ENCODE data around the gene WFDC9.
"Not testable (repeated sequence)": the region's sequence is repeated elsewhere in the genome, so short reads cannot be mapped to it uniquely, and the experiment has no call there.

Gene WFDC9

DNA sequence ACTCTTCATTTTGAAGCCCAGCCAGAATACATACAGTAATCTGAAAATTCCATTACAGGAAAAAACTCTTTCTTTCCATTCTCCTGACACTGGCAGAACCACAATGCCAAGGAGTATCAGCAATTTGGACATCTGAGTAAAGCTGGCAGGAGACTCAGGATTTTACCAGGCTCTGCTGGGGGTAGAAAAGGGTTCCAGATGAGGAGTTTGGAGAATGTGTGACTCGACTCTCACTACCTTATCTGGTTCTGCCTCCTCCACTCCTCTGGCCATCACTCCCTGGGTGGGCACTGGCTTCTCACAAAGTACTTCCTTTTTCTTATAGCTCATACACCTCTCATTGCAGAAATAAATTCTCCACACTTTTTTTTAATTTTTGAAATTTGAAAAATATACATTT lies 41.4 kb downstream of the WFDC9 start:
- Histone ChIP-seq H3K27me3 (ENCODE audit: control insufficient read depth, insufficient read depth, low read length) (peaks cover 21% of the 10 kb centered on the region), H3K9me3 (replicated peaks; ENCODE audit: low read length) (no peaks in the 10 kb centered on the region), H3K9ac (ENCODE audit: low read depth, low read length) (no peak overlapping the region), H3K4me2 (ENCODE audit: low read length) (no peak overlapping the region), H3K4me1 (ENCODE audit: control insufficient read depth, insufficient read depth, low read length) (no peaks in the 10 kb centered on the region), H3K4me3 (ENCODE audit: low read length) (no peak overlapping the region), H3K36me3 (ENCODE audit: insufficient read depth, low read length) (no peaks in the 10 kb centered on the region)

DNA sequence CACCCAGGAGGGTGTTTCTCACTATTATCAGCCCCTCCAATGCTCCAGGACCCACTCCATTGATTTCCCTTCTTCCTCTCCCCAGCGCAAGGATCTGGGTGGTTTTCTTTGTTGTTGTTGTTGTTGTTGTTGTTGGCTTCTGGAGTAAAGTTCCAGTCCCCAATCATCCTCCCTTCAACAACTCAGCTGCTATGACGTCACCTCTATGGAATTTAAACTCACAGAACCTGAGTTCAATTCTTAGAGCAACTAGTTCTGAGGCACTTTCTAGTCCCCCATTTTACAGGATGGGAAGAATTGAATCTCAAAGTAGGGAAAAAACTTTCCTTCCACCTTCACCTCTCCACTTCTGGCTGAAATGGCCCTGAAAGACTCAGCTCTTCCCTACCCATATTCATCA lies 42.3 kb downstream of the WFDC9 start:
- H3K4me1 ChIP-seq (ENCODE audit: control insufficient read depth, insufficient read depth, low read length), result no peaks in the 10 kb centered on the region
- no peak overlapping the region for H3K4me2 ChIP-seq (ENCODE audit: low read length)
- no peaks in the 10 kb centered on the region for H3K9me3 ChIP-seq (replicated peaks; ENCODE audit: low read length)
- H3K36me3 ChIP-seq (ENCODE audit: insufficient read depth, low read length), result no peaks in the 10 kb centered on the region
- H3K4me3 ChIP-seq (ENCODE audit: low read length), result no peak overlapping the region
- H3K9ac ChIP-seq (ENCODE audit: low read depth, low read length), result no peak overlapping the region
- H3K27me3 ChIP-seq (ENCODE audit: control insufficient read depth, insufficient read depth, low read length), result peaks cover 21% of the 10 kb centered on the region

DNA sequence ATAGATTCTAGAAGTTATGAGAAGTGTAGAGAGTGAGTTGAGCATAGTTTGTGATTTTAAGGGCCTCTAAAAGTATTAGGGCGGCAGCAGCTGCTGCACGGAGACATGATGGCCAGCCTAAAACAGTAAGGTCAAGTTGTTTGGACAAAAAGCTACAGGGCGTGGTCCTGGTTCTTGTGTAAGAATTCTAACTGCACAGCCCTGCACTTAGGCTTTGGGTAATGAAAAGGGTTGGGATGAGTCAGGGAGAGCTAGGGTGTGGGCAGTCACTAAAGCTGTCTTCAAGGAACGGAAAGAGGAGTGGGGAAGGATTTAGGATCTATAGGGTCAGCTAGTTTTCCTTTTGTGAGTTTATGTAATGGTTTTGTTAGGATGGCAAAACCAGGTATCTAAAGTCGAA lies 45.1 kb downstream of the WFDC9 start:
- not testable (repeated sequence) for H3K36me3 ChIP-seq (ENCODE audit: insufficient read depth, low read length); H3K9ac ChIP-seq (ENCODE audit: low read depth, low read length); H3K4me2 ChIP-seq (ENCODE audit: low read length); H3K9me3 ChIP-seq (replicated peaks; ENCODE audit: low read length); H3K4me3 ChIP-seq (ENCODE audit: low read length); H3K4me1 ChIP-seq (ENCODE audit: control insufficient read depth, insufficient read depth, low read length)
- H3K27me3 ChIP-seq (ENCODE audit: control insufficient read depth, insufficient read depth, low read length), result peaks cover 33% of the 10 kb centered on the region

DNA sequence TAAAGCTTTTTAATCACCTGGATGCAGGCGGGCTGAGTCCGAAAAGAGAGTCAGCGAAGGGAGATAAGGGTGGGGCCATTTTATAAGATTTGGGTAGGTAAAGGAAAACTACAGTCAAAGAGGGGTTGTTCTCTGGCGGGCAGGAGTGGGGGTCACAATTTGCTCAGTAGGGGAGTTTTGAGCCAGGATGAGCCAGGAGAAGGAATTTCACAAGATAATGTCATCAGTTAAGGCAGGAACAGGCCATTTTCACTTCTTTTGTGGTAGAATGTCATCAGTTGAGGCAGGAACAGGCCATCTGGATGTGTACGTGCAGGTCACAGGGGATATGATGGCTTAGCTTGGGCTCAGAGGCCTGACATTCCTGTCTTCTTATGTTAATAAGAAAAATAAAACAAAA lies 46.8 kb downstream of the WFDC9 start:
- not testable (repeated sequence) for H3K9ac ChIP-seq (ENCODE audit: low read depth, low read length); H3K36me3 ChIP-seq (ENCODE audit: insufficient read depth, low read length); H3K4me1 ChIP-seq (ENCODE audit: control insufficient read depth, insufficient read depth, low read length); H3K4me2 ChIP-seq (ENCODE audit: low read length); H3K4me3 ChIP-seq (ENCODE audit: low read length); H3K9me3 ChIP-seq (replicated peaks; ENCODE audit: low read length)
- H3K27me3 ChIP-seq (ENCODE audit: control insufficient read depth, insufficient read depth, low read length), result peaks cover 43% of the 10 kb centered on the region

DNA sequence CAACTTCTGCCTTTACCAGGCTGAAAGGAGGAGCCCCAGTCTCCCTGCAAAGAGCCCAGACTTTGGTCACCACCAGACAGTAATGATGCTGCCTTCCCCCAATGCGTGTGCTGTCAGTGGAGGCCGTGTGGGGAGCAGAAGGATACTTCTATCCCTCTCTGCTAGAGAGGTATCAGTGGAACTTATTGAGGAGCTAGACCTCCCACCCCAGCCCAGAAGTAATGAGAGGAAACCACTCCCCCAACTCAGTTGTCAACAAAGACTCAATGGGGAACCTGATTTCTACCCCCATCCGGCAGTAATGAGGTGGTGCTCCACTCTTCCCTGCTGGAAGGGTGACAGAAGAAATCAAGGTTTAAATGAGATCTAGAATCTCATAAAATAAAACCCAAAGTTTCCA lies 47.6 kb downstream of the WFDC9 start:
- no peaks in the 10 kb centered on the region for H3K4me1 ChIP-seq (ENCODE audit: control insufficient read depth, insufficient read depth, low read length)
- H3K4me2 ChIP-seq (ENCODE audit: low read length), result no peak overlapping the region
- no peaks in the 10 kb centered on the region for H3K36me3 ChIP-seq (ENCODE audit: insufficient read depth, low read length)
- no peak overlapping the region for H3K4me3 ChIP-seq (ENCODE audit: low read length)
- no peak overlapping the region for H3K9ac ChIP-seq (ENCODE audit: low read depth, low read length)
- H3K9me3 ChIP-seq (replicated peaks; ENCODE audit: low read length), result no peaks in the 10 kb centered on the region
- peaks cover 39% of the 10 kb centered on the region for H3K27me3 ChIP-seq (ENCODE audit: control insufficient read depth, insufficient read depth, low read length)

DNA sequence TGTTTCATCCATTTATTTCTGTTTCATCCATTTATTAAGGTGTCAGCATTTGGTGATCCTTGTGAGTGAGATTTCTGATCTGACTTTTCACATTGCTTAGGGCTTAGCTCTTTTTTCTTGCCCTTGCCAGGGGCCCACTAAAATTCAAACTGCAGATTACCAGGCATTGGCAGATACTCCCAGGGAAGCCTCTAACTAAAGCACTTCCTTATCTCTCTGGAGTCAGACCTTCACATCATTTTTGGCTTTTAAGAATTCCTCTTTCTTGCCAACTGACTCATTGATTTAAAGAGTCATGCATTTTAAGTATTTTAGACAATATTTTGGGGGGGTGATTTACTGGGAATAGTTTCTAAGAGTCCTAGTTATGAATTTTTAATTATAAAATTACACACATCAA lies 49.4 kb downstream of the WFDC9 start:
- H3K27me3 ChIP-seq (ENCODE audit: control insufficient read depth, insufficient read depth, low read length), result peaks cover 39% of the 10 kb centered on the region
- H3K9me3 ChIP-seq (replicated peaks; ENCODE audit: low read length), result no peaks in the 10 kb centered on the region
- no peaks in the 10 kb centered on the region for H3K36me3 ChIP-seq (ENCODE audit: insufficient read depth, low read length)
- no peak overlapping the region for H3K9ac ChIP-seq (ENCODE audit: low read depth, low read length)
- H3K4me2 ChIP-seq (ENCODE audit: low read length), result no peak overlapping the region
- no peak overlapping the region for H3K4me3 ChIP-seq (ENCODE audit: low read length)
- no peaks in the 10 kb centered on the region for H3K4me1 ChIP-seq (ENCODE audit: control insufficient read depth, insufficient read depth, low read length)

DNA sequence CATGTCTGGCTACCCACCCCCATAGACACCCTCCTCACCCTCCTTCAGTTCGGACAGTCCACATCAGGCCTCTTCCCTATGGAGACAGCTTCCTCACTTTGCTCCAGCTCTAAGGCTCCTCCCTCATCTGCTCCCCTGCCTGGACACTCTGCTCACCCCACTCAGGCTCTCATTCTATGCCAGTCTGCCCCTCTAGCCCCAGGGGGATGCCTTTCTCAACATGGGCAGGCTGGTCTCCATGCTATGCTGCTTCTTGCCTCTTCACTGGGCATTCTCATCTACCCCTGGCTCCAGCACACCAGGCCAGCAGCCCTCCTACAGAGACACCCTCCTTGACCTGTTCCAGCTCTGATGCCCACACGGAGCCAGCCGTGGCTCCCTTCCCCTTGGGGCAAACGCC lies 51.9 kb downstream of the WFDC9 start, which contains the start of gene WFDC8:
Gene WFDC8 (minus strand): TSS at position 101 of the 400 bp plus-strand sequence. CDS start 37 bp downstream, at position 64.
- peaks cover 39% of the 10 kb centered on the region for H3K27me3 ChIP-seq (ENCODE audit: control insufficient read depth, insufficient read depth, low read length)
- H3K4me2 ChIP-seq (ENCODE audit: low read length), result no peak within 1 kb of the TSS
- H3K9me3 ChIP-seq (replicated peaks; ENCODE audit: low read length), result no peaks in the 10 kb centered on the region
- no peaks in the 10 kb centered on the region for H3K36me3 ChIP-seq (ENCODE audit: insufficient read depth, low read length)
- H3K9ac ChIP-seq (ENCODE audit: low read depth, low read length), result no peak within 1 kb of the TSS
- H3K4me1 ChIP-seq (ENCODE audit: control insufficient read depth, insufficient read depth, low read length), result no peaks in the 10 kb centered on the region
- H3K4me3 ChIP-seq (ENCODE audit: low read length), result no peak within 1 kb of the TSS

DNA sequence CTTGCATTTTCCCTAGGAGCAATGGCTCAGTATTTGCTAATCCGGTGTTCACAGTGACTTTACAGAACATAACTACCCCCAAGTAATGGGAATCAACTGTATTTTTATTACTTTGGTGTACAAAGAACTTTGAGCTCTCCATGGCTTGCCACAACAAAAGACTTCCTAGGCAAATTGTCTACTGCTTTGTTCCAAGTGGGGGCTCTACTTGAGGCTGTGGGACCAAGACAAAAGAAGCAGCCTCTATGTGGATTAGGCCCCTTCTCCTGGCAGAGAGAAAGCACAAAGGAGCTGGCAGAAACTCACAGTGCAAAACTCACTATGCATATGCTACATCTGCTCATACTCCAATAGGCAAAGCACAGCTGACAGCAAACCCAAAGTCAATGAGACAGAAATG lies 52.9 kb downstream of the WFDC9 start:
- Histone ChIP-seq H3K9ac (ENCODE audit: low read depth, low read length) (no peak overlapping the region), H3K4me2 (ENCODE audit: low read length) (no peak overlapping the region), H3K36me3 (ENCODE audit: insufficient read depth, low read length) (no peaks in the 10 kb centered on the region), H3K27me3 (ENCODE audit: control insufficient read depth, insufficient read depth, low read length) (peaks cover 34% of the 10 kb centered on the region), H3K9me3 (replicated peaks; ENCODE audit: low read length) (no peaks in the 10 kb centered on the region), H3K4me3 (ENCODE audit: low read length) (no peak overlapping the region), H3K4me1 (ENCODE audit: control insufficient read depth, insufficient read depth, low read length) (no peaks in the 10 kb centered on the region)

DNA sequence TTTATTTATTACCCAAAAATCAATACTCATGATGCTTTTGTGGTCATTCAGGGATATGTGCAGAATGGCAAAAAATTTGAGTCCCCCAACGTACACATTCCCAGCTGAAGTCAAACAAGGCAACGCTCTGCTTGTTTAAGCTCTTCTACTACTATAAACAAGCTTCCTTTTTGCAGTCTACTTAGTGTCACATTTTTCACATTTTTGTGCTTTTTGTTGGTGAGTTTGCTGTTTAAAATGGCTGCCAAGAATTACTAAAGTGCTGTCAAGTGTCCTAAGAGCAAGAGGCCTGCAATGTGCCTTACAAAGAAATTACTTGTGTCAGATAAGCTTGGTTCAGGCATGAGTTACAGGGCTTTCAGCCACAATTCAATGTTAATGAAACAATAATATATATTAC lies 54.1 kb downstream of the WFDC9 start:
- no peaks in the 10 kb centered on the region for H3K9me3 ChIP-seq (replicated peaks; ENCODE audit: low read length)
- no peaks in the 10 kb centered on the region for H3K4me1 ChIP-seq (ENCODE audit: control insufficient read depth, insufficient read depth, low read length)
- peaks cover 25% of the 10 kb centered on the region for H3K27me3 ChIP-seq (ENCODE audit: control insufficient read depth, insufficient read depth, low read length)
- no peak overlapping the region for H3K4me3 ChIP-seq (ENCODE audit: low read length)
- no peaks in the 10 kb centered on the region for H3K36me3 ChIP-seq (ENCODE audit: insufficient read depth, low read length)
- H3K9ac ChIP-seq (ENCODE audit: low read depth, low read length), result no peak overlapping the region
- H3K4me2 ChIP-seq (ENCODE audit: low read length), result no peak overlapping the region

DNA sequence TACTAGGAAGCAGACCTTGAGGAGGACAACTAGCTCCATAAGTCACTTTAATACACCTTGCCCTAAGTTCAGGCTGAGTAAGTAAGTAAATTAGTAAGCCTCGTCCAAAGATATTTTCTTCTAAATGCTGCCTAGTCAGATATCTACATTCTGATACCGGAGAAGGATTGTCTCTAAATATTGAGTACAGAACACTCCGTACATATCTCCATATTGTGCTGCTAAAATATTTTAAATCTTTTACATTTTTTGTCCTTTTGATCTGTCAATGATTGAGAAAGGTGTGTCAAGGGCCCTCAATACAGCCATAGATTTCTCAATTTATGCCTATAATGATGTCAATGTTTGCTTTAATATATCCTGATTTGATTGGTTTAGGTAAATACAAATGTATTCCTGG lies 55.2 kb downstream of the WFDC9 start:
- no peak overlapping the region for H3K9ac ChIP-seq (ENCODE audit: low read depth, low read length)
- H3K9me3 ChIP-seq (replicated peaks; ENCODE audit: low read length), result no peaks in the 10 kb centered on the region
- H3K36me3 ChIP-seq (ENCODE audit: insufficient read depth, low read length), result no peaks in the 10 kb centered on the region
- no peaks in the 10 kb centered on the region for H3K4me1 ChIP-seq (ENCODE audit: control insufficient read depth, insufficient read depth, low read length)
- H3K4me3 ChIP-seq (ENCODE audit: low read length), result no peak overlapping the region
- peaks cover 22% of the 10 kb centered on the region for H3K27me3 ChIP-seq (ENCODE audit: control insufficient read depth, insufficient read depth, low read length)
- no peak overlapping the region for H3K4me2 ChIP-seq (ENCODE audit: low read length)

DNA sequence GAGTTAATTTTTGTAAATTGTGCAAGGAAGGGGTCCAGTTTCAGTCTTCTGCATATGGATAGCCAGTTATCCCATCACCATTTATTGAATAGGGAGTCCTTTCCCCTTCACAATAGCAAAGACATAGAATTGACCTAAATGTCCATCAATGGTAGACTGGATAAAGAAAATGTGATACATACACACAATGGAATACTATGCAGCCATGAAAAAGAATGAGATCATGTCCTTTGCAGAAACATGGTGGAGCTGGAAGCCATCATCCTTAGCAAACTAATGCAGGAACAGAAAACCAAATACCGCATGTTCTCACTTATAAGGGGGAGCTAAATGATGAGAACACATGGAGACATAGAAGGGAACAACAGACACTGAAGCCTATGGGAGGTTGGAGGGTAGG lies 61.4 kb downstream of the WFDC9 start:
- H3K36me3 ChIP-seq (ENCODE audit: insufficient read depth, low read length); H3K4me3 ChIP-seq (ENCODE audit: low read length); H3K27me3 ChIP-seq (ENCODE audit: control insufficient read depth, insufficient read depth, low read length); H3K9ac ChIP-seq (ENCODE audit: low read depth, low read length); H3K9me3 ChIP-seq (replicated peaks; ENCODE audit: low read length); H3K4me1 ChIP-seq (ENCODE audit: control insufficient read depth, insufficient read depth, low read length); H3K4me2 ChIP-seq (ENCODE audit: low read length): not testable (repeated sequence)

DNA sequence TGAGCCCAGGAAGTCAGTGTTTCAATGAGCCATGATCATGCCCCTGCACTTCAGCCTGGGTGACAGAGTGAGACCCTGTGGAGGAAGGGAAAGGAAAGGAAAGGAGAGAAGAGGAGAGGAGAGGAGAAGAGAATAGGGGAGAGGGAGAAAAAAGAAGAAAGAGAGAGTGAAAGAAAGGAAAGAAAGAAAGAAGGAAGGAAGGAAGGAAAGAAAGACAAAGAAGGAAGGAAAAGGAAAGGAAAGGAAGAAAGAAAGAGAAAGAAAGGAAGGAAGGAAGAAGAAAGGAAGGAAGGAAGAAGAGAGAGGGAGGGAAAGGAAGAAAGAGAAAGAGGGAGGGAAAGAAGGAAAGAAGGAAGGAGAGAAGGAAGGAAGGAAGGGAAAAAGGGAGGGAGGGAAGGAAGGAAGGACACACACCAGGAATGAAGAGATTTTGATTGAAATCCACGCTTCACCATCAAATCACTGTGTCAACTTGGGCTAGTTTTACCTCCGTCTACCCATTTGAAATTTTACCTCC lies 66.3 kb downstream of the WFDC9 start:
- no peak overlapping the region for H3K9ac ChIP-seq (ENCODE audit: low read depth, low read length)
- no peak overlapping the region for H3K4me3 ChIP-seq (ENCODE audit: low read length)
- H3K27me3 ChIP-seq (ENCODE audit: control insufficient read depth, insufficient read depth, low read length), result peaks cover 25% of the 10 kb centered on the region
- no peaks in the 10 kb centered on the region for H3K4me1 ChIP-seq (ENCODE audit: control insufficient read depth, insufficient read depth, low read length)
- H3K9me3 ChIP-seq (replicated peaks; ENCODE audit: low read length), result no peaks in the 10 kb centered on the region
- H3K36me3 ChIP-seq (ENCODE audit: insufficient read depth, low read length), result no peaks in the 10 kb centered on the region
- no peak overlapping the region for H3K4me2 ChIP-seq (ENCODE audit: low read length)

All from skeletal muscle satellite cell (primary cell).